ENCODE measurements around the gene RMND5A. TPM values are rescaled to one million over a fixed set of nuclear protein-coding genes. Genes with fewer than 3 reads are reported as not detected.

RMND5A gene
- total and polyA plus RNA-seq, 9 donors: 26.5 to 41.3 (median 32.9) TPM

DNA sequence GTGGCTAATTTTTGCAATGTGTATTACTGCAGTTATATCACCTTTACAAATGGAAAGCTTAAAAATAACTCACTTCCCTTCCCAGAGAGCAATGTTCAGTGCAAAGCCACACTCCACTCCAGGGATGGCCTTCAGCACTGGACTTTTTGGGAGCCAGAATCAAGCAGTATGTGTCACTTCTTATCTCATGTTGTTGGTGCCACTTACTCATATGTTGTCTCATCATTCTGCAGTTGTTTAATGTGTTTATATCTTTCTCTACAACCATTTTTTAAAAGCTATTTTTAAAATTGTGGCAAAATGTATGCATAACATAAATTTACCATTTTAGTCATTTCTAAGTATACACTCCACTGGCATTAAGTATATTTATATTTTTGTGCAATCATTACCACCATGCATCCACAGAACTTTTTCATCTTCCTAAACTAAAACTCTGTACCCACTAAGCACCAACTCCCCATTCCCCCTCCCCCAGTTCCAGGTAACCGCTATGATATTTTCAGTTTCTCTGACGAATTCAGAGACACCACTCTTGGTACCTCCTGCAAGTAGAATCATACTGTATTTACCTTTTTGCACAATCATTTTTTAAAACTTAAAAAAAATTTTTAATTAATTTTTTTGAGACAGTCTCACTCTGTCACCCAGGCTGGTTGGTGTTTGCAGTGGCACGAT lies 102.7 kb downstream of the RMND5A start:
- Histone ChIP-seq H3K9me3 (replicated peaks; ENCODE audit: control insufficient read depth, low read depth, low read length) (no peaks in the 10 kb centered on the region), H3K27ac (ENCODE audit: low read length) (no peak overlapping the region), H3K4me1 (ENCODE audit: control insufficient read depth, insufficient read depth, low read length) (no peaks in the 10 kb centered on the region), H3K36me3 (ENCODE audit: control insufficient read depth, insufficient read depth, low read length) (no peaks in the 10 kb centered on the region), H3K27me3 (ENCODE audit: control insufficient read depth, insufficient read depth, low read length) (peaks cover 2% of the 10 kb centered on the region), H3K4me3 (ENCODE audit: low read length) (no peak overlapping the region)
- no peak for DNase-seq
- WGBS (ENCODE audit: insufficient coverage): no CpG with 5 or more reads among the region's 3 CpGs

DNA sequence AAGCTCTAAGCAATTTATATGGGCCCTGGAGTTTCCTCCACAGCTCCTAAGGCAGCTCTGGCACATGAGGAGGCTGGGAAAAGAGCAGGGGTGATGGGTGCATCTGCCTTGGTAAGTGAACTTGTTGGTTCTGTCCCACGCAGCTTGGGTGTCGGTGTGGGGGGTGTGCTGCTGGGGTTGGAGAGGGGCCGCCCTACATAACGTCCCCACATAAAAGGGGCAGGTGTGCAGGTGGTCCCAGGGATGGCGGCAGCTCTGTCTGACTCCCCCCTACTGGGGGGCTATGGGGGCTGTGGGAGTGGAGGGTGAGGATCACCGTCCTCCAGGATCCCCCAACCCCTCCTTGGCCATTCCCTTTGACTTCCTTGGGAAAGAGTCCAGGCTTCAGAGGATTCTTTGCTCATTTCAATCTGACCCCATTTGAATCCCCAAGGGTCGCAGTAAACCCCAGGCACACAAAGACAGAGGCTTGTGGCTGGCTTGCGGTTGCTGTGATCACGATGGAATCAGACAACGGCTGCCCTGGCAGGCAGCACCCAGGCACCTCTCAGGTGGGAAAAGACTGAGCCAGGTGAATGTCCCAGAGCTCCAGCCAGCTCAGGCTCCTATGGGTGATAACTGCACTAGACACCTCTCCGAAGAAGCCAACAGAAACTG lies 105.1 kb downstream of the RMND5A start:
- peaks cover 2% of the 10 kb centered on the region for H3K27me3 ChIP-seq (ENCODE audit: control insufficient read depth, insufficient read depth, low read length)
- DNase-seq: no peak
- H3K27ac ChIP-seq (ENCODE audit: low read length): no peak overlapping the region
- no peak overlapping the region for H3K4me3 ChIP-seq (ENCODE audit: low read length)
- no peaks in the 10 kb centered on the region for H3K36me3 ChIP-seq (ENCODE audit: control insufficient read depth, insufficient read depth, low read length)
- H3K4me1 ChIP-seq (ENCODE audit: control insufficient read depth, insufficient read depth, low read length): no peaks in the 10 kb centered on the region
- 78% methylated on average over 4 of the region's 11 CpGs for WGBS (ENCODE audit: insufficient coverage)
- H3K9me3 ChIP-seq (replicated peaks; ENCODE audit: control insufficient read depth, low read depth, low read length): no peaks in the 10 kb centered on the region

DNA sequence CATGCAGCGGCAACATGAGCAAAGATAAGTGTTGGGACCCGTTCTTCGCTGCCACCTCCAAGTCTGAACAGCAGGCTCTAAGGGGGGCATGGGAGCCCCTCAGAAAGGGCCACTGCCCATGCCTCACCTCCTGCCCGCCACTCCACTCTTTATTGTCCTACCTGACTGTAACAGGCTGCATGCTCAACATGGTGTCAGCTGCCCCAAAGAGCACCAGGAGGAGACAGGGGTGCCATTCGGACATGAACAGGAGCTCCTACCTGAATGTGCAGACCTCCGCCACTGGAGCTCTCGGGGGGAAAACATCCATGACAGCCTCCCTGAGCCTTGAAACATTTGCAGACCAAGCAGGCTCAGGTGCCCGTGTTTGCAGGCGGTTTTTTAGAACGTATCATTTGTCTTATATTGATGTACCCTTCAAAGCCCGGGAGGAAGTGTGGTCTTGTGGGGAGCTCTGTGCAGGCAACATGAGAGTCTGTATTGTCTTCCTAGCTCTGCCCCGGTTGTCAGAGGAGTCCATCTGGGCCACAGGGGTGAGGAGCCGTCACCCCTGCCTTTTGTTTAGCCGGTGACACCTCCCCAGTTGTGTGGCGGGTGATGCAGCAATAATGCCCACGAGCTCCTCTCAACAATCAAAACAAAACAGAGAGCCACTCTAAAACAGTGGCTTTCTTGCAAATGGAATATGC lies 105.7 kb downstream of the RMND5A start:
- no peak overlapping the region for H3K4me3 ChIP-seq (ENCODE audit: low read length)
- H3K4me1 ChIP-seq (ENCODE audit: control insufficient read depth, insufficient read depth, low read length): no peaks in the 10 kb centered on the region
- no peaks in the 10 kb centered on the region for H3K9me3 ChIP-seq (replicated peaks; ENCODE audit: control insufficient read depth, low read depth, low read length)
- no peak for DNase-seq
- peaks cover 2% of the 10 kb centered on the region for H3K27me3 ChIP-seq (ENCODE audit: control insufficient read depth, insufficient read depth, low read length)
- 81% methylated on average over 10 of the region's 16 CpGs for WGBS (ENCODE audit: insufficient coverage)
- no peak overlapping the region for H3K27ac ChIP-seq (ENCODE audit: low read length)
- H3K36me3 ChIP-seq (ENCODE audit: control insufficient read depth, insufficient read depth, low read length): no peaks in the 10 kb centered on the region

DNA sequence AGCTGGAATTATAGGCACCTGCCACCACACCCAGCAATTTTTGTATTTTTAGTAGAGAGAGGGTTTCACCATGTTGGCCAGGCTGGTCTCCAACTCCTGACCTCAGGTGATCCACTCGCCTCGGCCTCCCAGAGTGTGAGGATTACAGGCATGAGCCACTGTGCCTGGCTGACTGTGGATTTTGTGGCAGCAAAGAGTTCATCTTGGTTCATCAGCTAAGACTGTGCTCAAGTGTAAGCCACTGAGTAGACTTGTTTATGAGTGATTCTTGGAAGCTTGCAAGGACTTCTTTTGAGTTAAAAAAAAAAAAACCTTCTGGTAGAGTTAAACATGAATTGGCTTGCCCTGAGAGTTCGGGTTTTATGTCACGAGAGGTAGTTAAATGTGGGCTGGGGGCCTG lies 106.9 kb downstream of the RMND5A start:
- 90% methylated on average over 2 of the region's 4 CpGs for WGBS (ENCODE audit: insufficient coverage)
- no peaks in the 10 kb centered on the region for H3K9me3 ChIP-seq (replicated peaks; ENCODE audit: control insufficient read depth, low read depth, low read length)
- H3K4me3 ChIP-seq (ENCODE audit: low read length): no peak overlapping the region
- H3K27ac ChIP-seq (ENCODE audit: low read length): no peak overlapping the region
- H3K27me3 ChIP-seq (ENCODE audit: control insufficient read depth, insufficient read depth, low read length): peaks cover 2% of the 10 kb centered on the region
- no peak for DNase-seq
- no peaks in the 10 kb centered on the region for H3K4me1 ChIP-seq (ENCODE audit: control insufficient read depth, insufficient read depth, low read length)
- no peaks in the 10 kb centered on the region for H3K36me3 ChIP-seq (ENCODE audit: control insufficient read depth, insufficient read depth, low read length)

Other genes starting within 250 kb of the RMND5A start
- gene CHMP3, start 156.8 kb upstream of the RMND5A start, total RNA-seq: 132 TPM
- gene CHMP3, start 156.8 kb upstream of the RMND5A start, polyA plus RNA-seq (ENCODE audit: insufficient read depth in 1 of 8, insufficient read length in 8 of 8, low replicate concordance in 1 of 8): 100 to 1,000 TPM; 119 to 159 (median 133) TPM
- 19.7 TPM for gene RNF103, start 96.4 kb upstream of the RMND5A start, total RNA-seq
- gene RNF103, start 96.4 kb upstream of the RMND5A start, polyA plus RNA-seq (ENCODE audit: insufficient read depth in 1 of 8, insufficient read length in 8 of 8, low replicate concordance in 1 of 8): 10 to 100 TPM; 23.3 to 35.2 (median 30.1) TPM
- 0.09 TPM for gene CD8A, start 70.6 kb downstream of the RMND5A start, total RNA-seq
- gene CD8A, start 70.6 kb downstream of the RMND5A start, polyA plus RNA-seq (ENCODE audit: insufficient read depth in 1 of 8, insufficient read length in 8 of 8, low replicate concordance in 1 of 8): under 1 TPM; 0.15 to 0.54 (median 0.21) TPM
- 0.31 TPM for gene CD8B, start 141.6 kb downstream of the RMND5A start, total RNA-seq
- 1 to 10 TPM in 1 of 8 donors, under 1 TPM in 7; 0.19 to 1.7 (median 0.42) TPM for gene CD8B, start 141.6 kb downstream of the RMND5A start, polyA plus RNA-seq (ENCODE audit: insufficient read depth in 1 of 8, insufficient read length in 8 of 8, low replicate concordance in 1 of 8)
- 1.5 TPM for gene RGPD1, start 221.8 kb downstream of the RMND5A start, total RNA-seq
- gene RGPD1, start 221.8 kb downstream of the RMND5A start, polyA plus RNA-seq (ENCODE audit: insufficient read depth in 1 of 8, insufficient read length in 8 of 8, low replicate concordance in 1 of 8): 1 to 10 TPM in 4 of 8 donors, under 1 TPM in 4; 0.05 to 2.7 (median 0.95) TPM

All from muscle of leg (tissue), 11 donors.